Hepatocyte (in vitro differentiated cells): Measurements from ENCODE around the gene GRHPR. TPM values are rescaled to one million over a fixed set of nuclear protein-coding genes. Genes with fewer than 3 reads are reported as not detected.

Source experiments
- DNase-seq: peaks from one replicate; pipeline ENCODE4 v3.0.0-alpha.2; 2016; ENCODE audit warnings: low spot score
- H2AFZ ChIP-seq: fragments of 200-600 bp; sonication (generic); 2 replicates; pipeline ENCODE4 v1.6.0; 2016; ENCODE audit warnings: antibody characterized with exemption, mild to moderate bottlenecking
- H3K27ac ChIP-seq: fragments of 200-600 bp; sonication (generic); 2 replicates; pipeline ENCODE4 v1.5.1; 2016; ENCODE audit warnings: mild to moderate bottlenecking
- H3K27me3 ChIP-seq: fragments of 200-600 bp; sonication (generic); 2 replicates; pipeline ENCODE4 v1.6.1; 2016
- H3K36me3 ChIP-seq: fragments of 200-600 bp; sonication (generic); replicated peaks from 2 replicates; pipeline ENCODE4 v1.5.1; 2016; ENCODE audit warnings: low read depth; ENCODE audit not compliant: insufficient read depth
- H3K4me1 ChIP-seq: fragments of 200-600 bp; sonication (generic); 2 replicates; pipeline ENCODE4 v1.5.1; 2016; ENCODE audit warnings: mild to moderate bottlenecking, moderate library complexity; ENCODE audit not compliant: insufficient read depth
- H3K4me2 ChIP-seq: fragments of 200-600 bp; sonication (generic); 2 replicates; pipeline ENCODE4 v1.6.0; 2016
- H3K4me3 ChIP-seq: fragments of 200-600 bp; sonication (generic); 2 replicates; pipeline ENCODE4 v1.5.1; 2016; ENCODE audit warnings: mild to moderate bottlenecking
- H3K79me2 ChIP-seq: fragments of 200-600 bp; sonication (generic); 2 replicates; pipeline ENCODE4 v1.6.0; 2017; ENCODE audit warnings: mild to moderate bottlenecking
- H3K9me2 ChIP-seq: fragments of 200-600 bp; sonication (generic); replicated peaks from 2 replicates; pipeline ENCODE4 v1.6.0; 2017; ENCODE audit warnings: mild to moderate bottlenecking; ENCODE audit not compliant: insufficient read depth
- H3K9me3 ChIP-seq: fragments of 200-600 bp; sonication (generic); 2 replicates; pipeline ENCODE4 v1.5.1; 2016; ENCODE audit warnings: low read depth, mild to moderate bottlenecking
- H4K20me1 ChIP-seq: fragments of 200-600 bp; sonication (generic); 2 replicates; pipeline ENCODE4 v1.6.0; 2016; ENCODE audit warnings: mild to moderate bottlenecking; ENCODE audit not compliant: insufficient read depth, poor library complexity, severe bottlenecking
- CTCF ChIP-seq: fragments of 200-600 bp; sonication (generic); IDR thresholded peaks from 2 replicates; pipeline ENCODE4 v1.5.1; 2016; ENCODE audit warnings: antibody characterized with exemption, mild to moderate bottlenecking; ENCODE audit not compliant: poor library complexity
- EZH2 ChIP-seq: fragments of 200-600 bp; sonication (generic); IDR thresholded peaks from 2 replicates; pipeline ENCODE4 v1.6.1; 2016; ENCODE audit warnings: antibody characterized with exemption, mild to moderate bottlenecking, borderline replicate concordance
- EZH2phosphoT487 ChIP-seq: fragments of 200-600 bp; sonication (generic); IDR thresholded peaks from one replicate; pipeline ENCODE4 v1.6.1; 2018; ENCODE audit warnings: antibody characterized with exemption, mild to moderate bottlenecking, low read depth, moderate library complexity; ENCODE audit not compliant: unreplicated experiment, severe bottlenecking
- WGBS: methylation state at CpG from one replicate; pipeline ENCODE4 v1.1.6; 2016; ENCODE audit warnings: low lambda C conversion rate; ENCODE audit errors: missing lambda C conversion rate; 5-methylcytosine and 5-hydroxymethylcytosine counted together
- polyA plus RNA-seq: library from polyadenylated mRNA; unstranded; fragments of >200 nt; fragmentation: Nextera tagmentation; extraction: Ambion mirVana; gene quantifications from 2 replicates; pipeline ENCODE4 v1.2.1, GENCODE V29; 2016
- total RNA-seq: library from RNA; depleted of rRNA; stranded (reverse); fragments of >200 nt; gene quantifications from 2 replicates; pipeline ENCODE4 v1.2.3, GENCODE V29; 2014

The GRHPR gene
- total and polyA plus RNA-seq, 2 experiments from 2014 or later = 137 to 168 TPM

GRCh38 chr9:37485389-37486255 is 63.1 kb downstream of the GRHPR start, which contains the start of gene POLR1E:
POLR1E (plus strand) TSS chr9:37485948; CDS start chr9:37486048, 100 bp downstream.
- H3K4me3 ChIP-seq = peak within 1 kb of the TSS; percentile 56
- H3K4me2 ChIP-seq = peak within 1 kb of the TSS; percentile 97
- peak; percentile 96 for DNase-seq
- H3K27ac ChIP-seq = peak within 1 kb of the TSS; percentile 67
- H4K20me1 ChIP-seq = no peaks in the 10 kb centered on the region
- no peaks in the 10 kb centered on the region for H3K9me2 ChIP-seq
- no peaks in the 10 kb centered on the region for H3K36me3 ChIP-seq
- H3K4me1 ChIP-seq = peaks cover 6% of the 10 kb centered on the region
- no peaks in the 10 kb centered on the region for H3K27me3 ChIP-seq
- 5% methylated on average over 53 of the region's 56 CpGs for WGBS
- H3K79me2 ChIP-seq = peaks cover 9% of the 10 kb centered on the region
- no peaks in the 10 kb centered on the region for H3K9me3 ChIP-seq
- H2AFZ ChIP-seq = peak within 1 kb of the TSS; percentile 69
- TF ChIP-seq EZH2phosphoT487 (no peak), EZH2 (no peak), CTCF (no peak)

GRCh38 chr9:37486256-37486615 is 63.7 kb downstream of the GRHPR start:
- Histone ChIP-seq H3K27ac (peak overlapping the region; percentile 58), H3K4me1 (peaks cover 6% of the 10 kb centered on the region), H3K9me2 (no peaks in the 10 kb centered on the region), H3K27me3 (no peaks in the 10 kb centered on the region), H3K36me3 (no peaks in the 10 kb centered on the region), H3K79me2 (peaks cover 9% of the 10 kb centered on the region), H3K4me3 (peak overlapping the region; percentile 56), H4K20me1 (no peaks in the 10 kb centered on the region), H2AFZ (peak overlapping the region; percentile 69), H3K9me3 (no peaks in the 10 kb centered on the region), H3K4me2 (peak overlapping the region; percentile 97)
- DNase-seq = no peak
- no peak for TF ChIP-seq CTCF
- no peak for TF ChIP-seq EZH2phosphoT487
- no peak for TF ChIP-seq EZH2
- 6% methylated on average over 7 of the region's 7 CpGs for WGBS

Other genes with a start within 250 kb of the GRHPR start
- 16.1 and 21.8 TPM in 2 replicates for gene ZBTB5, start 42.8 kb downstream of the GRHPR start, total RNA-seq
- 3.8 and 4.3 TPM in 2 replicates for gene ZBTB5, start 42.8 kb downstream of the GRHPR start, polyA plus RNA-seq
- 13.3 and 13.6 TPM in 2 replicates for gene POLR1E, start 63.3 kb downstream of the GRHPR start, total RNA-seq
- 6.5 and 8.4 TPM in 2 replicates for gene POLR1E, start 63.3 kb downstream of the GRHPR start, polyA plus RNA-seq
- gene FBXO10, start 153.7 kb downstream of the GRHPR start, total RNA-seq = 10.2 and 12.5 TPM in 2 replicates
- 7.4 and 9.8 TPM in 2 replicates for gene FBXO10, start 153.7 kb downstream of the GRHPR start, polyA plus RNA-seq
- gene TOMM5, start 169.9 kb downstream of the GRHPR start, total RNA-seq = 173 and 187 TPM in 2 replicates
- gene TOMM5, start 169.9 kb downstream of the GRHPR start, polyA plus RNA-seq = 283 and 293 TPM in 2 replicates
- 0.10 and 0.28 TPM in 2 replicates for gene FRMPD1, start 228.3 kb downstream of the GRHPR start, total RNA-seq
- gene FRMPD1, start 228.3 kb downstream of the GRHPR start, polyA plus RNA-seq = 0.36 and 1.2 TPM in 2 replicates